ENCODE measurements around the gene BICC1.

GRCh38 chr10:58796242-58796641 lies 283.6 kb downstream of the BICC1 start:
- TF ChIP-seq CTCF (IDR thresholded peaks at IDR 0.05; ENCODE audit: insufficient read depth, low read length) (no peak), POLR2AphosphoS5 (IDR thresholded peaks at IDR 0.05; ENCODE audit: low read depth) (no peak)

All from HL-60 (cell line).